ENCODE results near the gene SETBP1. TPM values are rescaled to one million over a fixed set of nuclear protein-coding genes. Genes with fewer than 3 reads are reported as not detected.

Gene SETBP1
- total RNA-seq, 1 donor from 2014 or later = 12.4 TPM

- FAIRE-seq (no peak), DNase-seq (ENCODE audit: low read depth) (no peak)
- H3K4me3 Mint-ChIP-seq (ENCODE audit: unreplicated experiment) = no peak overlapping the region
- TF ChIP-seq CTCF (IDR thresholded peaks at IDR 0.05; ENCODE audit: insufficient read depth, low read depth, low read length) = no peak
- TF ChIP-seq EZH2 (IDR thresholded peaks at IDR 0.05; ENCODE audit: insufficient read depth, low read length) = no peak
- no peaks in the 10 kb centered on the region for H3K27me3 ChIP-seq (ENCODE audit: insufficient read depth, low read length)
- no peaks in the 10 kb centered on the region for H4K20me1 ChIP-seq (ENCODE audit: insufficient read depth, low read length)
- H3K36me3 ChIP-seq (ENCODE audit: insufficient read depth, low read length) = no peaks in the 10 kb centered on the region
- no peaks in the 10 kb centered on the region for H3K36me3 Mint-ChIP-seq (ENCODE audit: low read depth, unreplicated experiment)
- no peak overlapping the region for H2AFZ ChIP-seq (ENCODE audit: low read depth, low read length)
- H3K4me1 ChIP-seq (ENCODE audit: insufficient read depth, low read length) = no peaks in the 10 kb centered on the region
- H3K27ac ChIP-seq (ENCODE audit: low read depth, low read length) = no peak overlapping the region
- no peaks in the 10 kb centered on the region for H3K4me1 Mint-ChIP-seq (ENCODE audit: low read depth, unreplicated experiment)
- no peaks in the 10 kb centered on the region for H3K27me3 Mint-ChIP-seq (ENCODE audit: low read depth, unreplicated experiment)
- H3K9me3 ChIP-seq (ENCODE audit: insufficient read depth, low read depth, low read length) = no peaks in the 10 kb centered on the region
- H3K27ac Mint-ChIP-seq (ENCODE audit: unreplicated experiment) = no peak overlapping the region
- H3K9me3 Mint-ChIP-seq (ENCODE audit: unreplicated experiment) = peaks cover 2% of the 10 kb centered on the region
- H3K4me2 ChIP-seq (ENCODE audit: low read length) = no peak overlapping the region
- no peaks in the 10 kb centered on the region for H3K79me2 ChIP-seq (ENCODE audit: insufficient read depth, low read length)
- no peak overlapping the region for H3K4me3 ChIP-seq (ENCODE audit: insufficient read depth, low read depth, low read length)
- H3K9ac ChIP-seq (ENCODE audit: low read length) = no peak overlapping the region
Measured at GRCh38 chr18:44986933-44987332, 306.2 kb downstream of the SETBP1 start.

GRCh38 chr18:44987371-44987770 lies 306.7 kb downstream of the SETBP1 start:
- TF ChIP-seq CTCF (IDR thresholded peaks at IDR 0.05; ENCODE audit: insufficient read depth, low read depth, low read length) (no peak), EZH2 (IDR thresholded peaks at IDR 0.05; ENCODE audit: insufficient read depth, low read length) (no peak)
- no peak overlapping the region for H2AFZ ChIP-seq (ENCODE audit: low read depth, low read length)
- no peak for FAIRE-seq
- no peak for DNase-seq (ENCODE audit: low read depth)
- no peak overlapping the region for H3K4me2 ChIP-seq (ENCODE audit: low read length)
- no peaks in the 10 kb centered on the region for H4K20me1 ChIP-seq (ENCODE audit: insufficient read depth, low read length)
- H3K27me3 ChIP-seq (ENCODE audit: insufficient read depth, low read length) = no peaks in the 10 kb centered on the region
- no peak overlapping the region for H3K27ac Mint-ChIP-seq (ENCODE audit: unreplicated experiment)
- H3K27ac ChIP-seq (ENCODE audit: low read depth, low read length) = no peak overlapping the region
- H3K36me3 Mint-ChIP-seq (ENCODE audit: low read depth, unreplicated experiment) = no peaks in the 10 kb centered on the region
- H3K4me3 Mint-ChIP-seq (ENCODE audit: unreplicated experiment) = no peak overlapping the region
- H3K27me3 Mint-ChIP-seq (ENCODE audit: low read depth, unreplicated experiment) = no peaks in the 10 kb centered on the region
- no peaks in the 10 kb centered on the region for H3K4me1 Mint-ChIP-seq (ENCODE audit: low read depth, unreplicated experiment)
- no peaks in the 10 kb centered on the region for H3K36me3 ChIP-seq (ENCODE audit: insufficient read depth, low read length)
- no peaks in the 10 kb centered on the region for H3K79me2 ChIP-seq (ENCODE audit: insufficient read depth, low read length)
- no peak overlapping the region for H3K9ac ChIP-seq (ENCODE audit: low read length)
- H3K9me3 Mint-ChIP-seq (ENCODE audit: unreplicated experiment) = peaks cover 2% of the 10 kb centered on the region
- no peaks in the 10 kb centered on the region for H3K9me3 ChIP-seq (ENCODE audit: insufficient read depth, low read depth, low read length)
- no peak overlapping the region for H3K4me3 ChIP-seq (ENCODE audit: insufficient read depth, low read depth, low read length)
- no peaks in the 10 kb centered on the region for H3K4me1 ChIP-seq (ENCODE audit: insufficient read depth, low read length)

GRCh38 chr18:44988821-44989587 lies 308.3 kb downstream of the SETBP1 start:
- peak; percentile 29 for FAIRE-seq
- Histone ChIP-seq H3K9me3 (ENCODE audit: insufficient read depth, low read depth, low read length) (no peaks in the 10 kb centered on the region), H2AFZ (ENCODE audit: low read depth, low read length) (no peak overlapping the region), H3K4me2 (ENCODE audit: low read length) (peak overlapping the region; percentile 30), H3K36me3 (ENCODE audit: insufficient read depth, low read length) (no peaks in the 10 kb centered on the region), H3K79me2 (ENCODE audit: insufficient read depth, low read length) (no peaks in the 10 kb centered on the region), H3K27ac (ENCODE audit: low read depth, low read length) (no peak overlapping the region), H3K4me3 (ENCODE audit: insufficient read depth, low read depth, low read length) (no peak overlapping the region), H4K20me1 (ENCODE audit: insufficient read depth, low read length) (no peaks in the 10 kb centered on the region), H3K4me1 (ENCODE audit: insufficient read depth, low read length) (no peaks in the 10 kb centered on the region), H3K27me3 (ENCODE audit: insufficient read depth, low read length) (no peaks in the 10 kb centered on the region), H3K9ac (ENCODE audit: low read length) (no peak overlapping the region)
- no peaks in the 10 kb centered on the region for H3K27me3 Mint-ChIP-seq (ENCODE audit: low read depth, unreplicated experiment)
- peak; percentile 10 for DNase-seq (ENCODE audit: low read depth)
- H3K4me3 Mint-ChIP-seq (ENCODE audit: unreplicated experiment) = no peak overlapping the region
- H3K4me1 Mint-ChIP-seq (ENCODE audit: low read depth, unreplicated experiment) = no peaks in the 10 kb centered on the region
- no peak overlapping the region for H3K27ac Mint-ChIP-seq (ENCODE audit: unreplicated experiment)
- H3K9me3 Mint-ChIP-seq (ENCODE audit: unreplicated experiment) = peaks cover 2% of the 10 kb centered on the region
- TF ChIP-seq CTCF (IDR thresholded peaks at IDR 0.05; ENCODE audit: insufficient read depth, low read depth, low read length) = no peak
- H3K36me3 Mint-ChIP-seq (ENCODE audit: low read depth, unreplicated experiment) = no peaks in the 10 kb centered on the region

All from astrocyte (in vitro differentiated cells and primary cell).